Central memory CD8-positive, alpha-beta T cell (primary cell): ENCODE measurements around the gene INSRR.

Experiments used
- ATAC-seq: fragments of 150-1000 bp; cut with Tn5 transposase; replicated peaks from 2 replicates; pipeline ENCODE4 v1.10.0; 2022; ENCODE audit warnings: mild to moderate bottlenecking, moderate FRiP score, moderate number of reproducible peaks; ENCODE audit not compliant: poor library complexity, severe bottlenecking; ENCODE audit errors: extremely low read depth
- DNase-seq, 2 donors: peaks; one replicate each; pipeline ENCODE4 v3.0.0; 2021; ENCODE audit warnings: low spot score in 2 of 2
- H3K27ac Mint-ChIP-seq: one replicate; pipeline ENCODE4 v1.8.0; 2022; ENCODE audit warnings: low read depth, mild to moderate bottlenecking, moderate library complexity, mixed read lengths
- H3K27me3 Mint-ChIP-seq: one replicate; pipeline ENCODE4 v1.8.0; 2022; ENCODE audit warnings: mixed read lengths
- H3K36me3 Mint-ChIP-seq: one replicate; pipeline ENCODE4 v1.8.0; 2022; ENCODE audit warnings: mild to moderate bottlenecking, moderate library complexity, mixed read lengths; ENCODE audit not compliant: insufficient read depth
- H3K4me1 Mint-ChIP-seq: one replicate; pipeline ENCODE4 v1.8.0; 2022; ENCODE audit warnings: mixed read lengths
- H3K4me3 Mint-ChIP-seq: one replicate; pipeline ENCODE4 v1.8.0; 2022; ENCODE audit warnings: mild to moderate bottlenecking, moderate library complexity, mixed read lengths
- H3K9me3 Mint-ChIP-seq: one replicate; pipeline ENCODE4 v1.8.0; 2022; ENCODE audit warnings: mixed read lengths

INSRR gene

DNA sequence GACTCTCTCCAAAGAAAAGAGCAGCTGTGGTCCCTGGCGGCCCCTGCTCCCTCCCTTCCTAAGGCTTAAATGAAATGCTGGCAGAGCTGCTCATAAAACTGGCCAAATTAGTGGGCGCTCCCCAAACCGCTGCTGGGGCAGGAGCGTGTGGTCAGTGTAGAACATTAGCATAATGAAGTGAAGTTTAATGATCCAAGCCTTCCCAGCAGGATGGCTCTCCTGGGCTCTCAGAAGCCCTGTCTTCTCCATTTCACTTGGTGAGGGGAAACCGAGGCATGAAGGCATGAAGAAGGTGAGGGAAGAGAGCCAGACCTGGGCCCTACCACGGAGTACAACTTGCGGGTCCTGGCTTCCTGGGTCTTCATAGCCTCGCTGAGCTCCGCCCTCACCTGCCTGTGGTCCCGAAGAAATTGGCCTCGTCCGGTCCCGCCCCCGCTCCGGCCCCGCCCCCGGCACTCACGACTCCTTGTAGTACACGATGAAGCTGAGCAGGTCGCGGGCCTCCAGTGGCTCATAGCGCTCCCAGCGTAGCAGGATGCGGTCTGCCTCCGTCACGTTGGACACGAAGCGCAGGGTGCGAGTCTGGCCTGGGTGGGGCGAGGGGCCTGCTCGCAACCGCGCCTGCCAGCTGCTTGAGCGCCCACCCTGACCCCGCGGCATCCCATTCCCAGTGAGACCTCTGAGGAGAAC lies 10.3 kb downstream of the INSRR start:
- Mint-ChIP-seq H3K9me3 (no peaks in the 10 kb centered on the region), H3K27ac (no peak overlapping the region), H3K4me3 (peak overlapping the region; percentile 55)

DNA sequence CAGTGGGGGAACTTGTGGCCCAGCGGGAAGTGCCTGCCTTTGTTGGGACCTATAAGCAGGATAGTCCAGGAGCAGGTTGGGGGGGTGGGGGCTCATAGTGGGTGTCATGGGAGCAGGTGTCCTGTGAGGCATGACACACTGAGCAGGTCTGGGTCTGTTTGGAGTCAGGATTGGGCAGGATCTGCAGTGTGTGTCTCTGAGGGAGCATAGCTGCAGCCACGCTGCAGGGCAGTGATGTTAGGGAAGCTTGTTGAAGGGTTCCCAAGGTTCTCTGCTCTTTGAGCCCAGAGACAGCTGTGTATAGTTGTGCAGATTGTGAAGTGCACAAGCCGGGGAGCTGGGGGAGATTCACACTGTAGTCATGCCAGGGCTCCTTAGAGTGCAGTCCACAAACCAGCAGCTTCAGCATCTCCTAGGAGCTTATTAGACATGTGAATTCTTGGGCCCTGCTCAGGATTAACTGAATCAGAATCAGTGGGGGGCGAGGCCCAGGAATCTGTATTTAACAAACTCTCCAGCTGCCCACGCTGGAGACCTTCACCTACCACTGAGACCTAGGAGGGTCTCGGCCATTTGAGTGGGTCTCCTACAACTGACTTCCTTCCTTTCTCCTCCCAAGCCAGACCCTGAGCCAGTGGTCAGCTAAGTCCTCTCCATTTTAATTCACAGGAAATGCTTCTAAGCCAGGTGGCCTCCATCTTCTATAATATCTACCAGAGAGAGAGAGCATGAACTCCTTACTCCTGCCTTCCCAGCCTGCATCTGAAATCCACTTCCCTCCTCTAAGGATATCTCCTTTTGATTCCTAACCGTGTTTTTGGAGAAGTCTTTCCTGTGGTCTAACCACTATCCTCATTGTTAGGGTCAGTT lies 11.1 kb downstream of the INSRR start:
- H3K27me3 Mint-ChIP-seq, result peaks cover 47% of the 10 kb centered on the region
- H3K27ac Mint-ChIP-seq, result no peak overlapping the region
- DNase-seq (no peak), ATAC-seq (no peak)
- H3K4me1 Mint-ChIP-seq, result peaks cover 30% of the 10 kb centered on the region
- H3K4me3 Mint-ChIP-seq, result peak overlapping the region; percentile 55
- peaks cover 5% of the 10 kb centered on the region for H3K36me3 Mint-ChIP-seq
- H3K9me3 Mint-ChIP-seq, result no peaks in the 10 kb centered on the region

More for the DNA sequence above, 10.3 kb downstream of the INSRR start:
- Mint-ChIP-seq H3K36me3 (peaks cover 5% of the 10 kb centered on the region), H3K4me1 (peaks cover 30% of the 10 kb centered on the region), H3K27me3 (peaks cover 39% of the 10 kb centered on the region)
- ATAC-seq (peak; percentile 85), DNase-seq (peak in 1 of 2 donors; percentile 41)

DNA sequence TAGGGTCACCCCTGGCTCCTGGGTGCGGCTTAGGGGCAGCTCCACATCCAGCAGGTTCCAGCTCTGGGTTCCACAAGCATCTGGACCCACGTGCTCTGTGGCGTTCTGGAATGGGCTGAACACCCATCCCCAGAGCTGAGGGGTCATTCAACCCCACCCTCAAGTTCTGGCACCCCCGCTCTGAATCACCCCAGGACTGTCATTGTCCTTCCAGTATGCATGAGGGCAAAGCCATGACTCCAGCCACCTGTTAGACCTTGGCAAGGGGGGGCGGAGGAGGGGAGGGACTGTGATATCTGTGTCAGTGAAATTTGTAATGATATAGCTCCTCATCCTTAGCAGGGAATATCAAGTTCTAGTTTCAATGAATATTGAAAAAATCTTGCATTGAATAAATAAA lies 12.3 kb downstream of the INSRR start:
- Mint-ChIP-seq H3K27me3 (peaks cover 57% of the 10 kb centered on the region), H3K9me3 (no peaks in the 10 kb centered on the region), H3K27ac (no peak overlapping the region), H3K4me1 (peaks cover 30% of the 10 kb centered on the region), H3K4me3 (no peak overlapping the region), H3K36me3 (peaks cover 5% of the 10 kb centered on the region)
- no peak for DNase-seq
- no peak for ATAC-seq

DNA sequence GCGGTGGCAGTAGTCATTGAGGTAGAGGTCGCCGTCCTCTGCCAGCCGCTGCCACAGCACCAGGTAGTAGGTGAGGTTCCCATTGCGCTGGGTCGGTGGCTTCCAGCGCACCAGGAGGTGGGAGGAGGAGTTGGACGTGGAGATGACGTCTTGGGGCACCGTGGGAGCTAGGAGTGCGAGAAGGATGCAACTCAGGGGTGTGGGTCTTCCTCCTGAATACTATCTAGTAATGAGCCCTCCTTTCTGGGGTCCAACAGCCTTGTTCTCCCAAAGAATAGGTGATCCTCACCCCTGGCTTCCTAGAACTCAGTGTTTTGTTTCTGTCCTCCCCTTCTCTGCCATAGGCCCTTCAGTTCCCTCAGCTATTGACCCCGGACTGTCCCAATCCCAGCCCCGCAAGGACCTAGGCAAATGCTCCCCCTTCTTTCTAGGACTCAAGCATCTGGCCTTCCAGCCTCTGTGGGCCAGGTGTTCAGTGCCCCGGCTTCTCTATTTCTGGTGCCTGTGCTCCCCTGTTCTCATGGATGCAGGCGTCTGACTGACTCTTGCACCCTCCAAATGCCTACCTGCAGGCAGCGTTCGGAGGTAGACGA lies 12.9 kb downstream of the INSRR start:
- DNase-seq (no peak), ATAC-seq (no peak)
- no peak overlapping the region for H3K4me3 Mint-ChIP-seq
- H3K27me3 Mint-ChIP-seq, result peaks cover 63% of the 10 kb centered on the region
- H3K27ac Mint-ChIP-seq, result no peak overlapping the region
- no peaks in the 10 kb centered on the region for H3K9me3 Mint-ChIP-seq
- H3K4me1 Mint-ChIP-seq, result peaks cover 30% of the 10 kb centered on the region
- peaks cover 5% of the 10 kb centered on the region for H3K36me3 Mint-ChIP-seq

DNA sequence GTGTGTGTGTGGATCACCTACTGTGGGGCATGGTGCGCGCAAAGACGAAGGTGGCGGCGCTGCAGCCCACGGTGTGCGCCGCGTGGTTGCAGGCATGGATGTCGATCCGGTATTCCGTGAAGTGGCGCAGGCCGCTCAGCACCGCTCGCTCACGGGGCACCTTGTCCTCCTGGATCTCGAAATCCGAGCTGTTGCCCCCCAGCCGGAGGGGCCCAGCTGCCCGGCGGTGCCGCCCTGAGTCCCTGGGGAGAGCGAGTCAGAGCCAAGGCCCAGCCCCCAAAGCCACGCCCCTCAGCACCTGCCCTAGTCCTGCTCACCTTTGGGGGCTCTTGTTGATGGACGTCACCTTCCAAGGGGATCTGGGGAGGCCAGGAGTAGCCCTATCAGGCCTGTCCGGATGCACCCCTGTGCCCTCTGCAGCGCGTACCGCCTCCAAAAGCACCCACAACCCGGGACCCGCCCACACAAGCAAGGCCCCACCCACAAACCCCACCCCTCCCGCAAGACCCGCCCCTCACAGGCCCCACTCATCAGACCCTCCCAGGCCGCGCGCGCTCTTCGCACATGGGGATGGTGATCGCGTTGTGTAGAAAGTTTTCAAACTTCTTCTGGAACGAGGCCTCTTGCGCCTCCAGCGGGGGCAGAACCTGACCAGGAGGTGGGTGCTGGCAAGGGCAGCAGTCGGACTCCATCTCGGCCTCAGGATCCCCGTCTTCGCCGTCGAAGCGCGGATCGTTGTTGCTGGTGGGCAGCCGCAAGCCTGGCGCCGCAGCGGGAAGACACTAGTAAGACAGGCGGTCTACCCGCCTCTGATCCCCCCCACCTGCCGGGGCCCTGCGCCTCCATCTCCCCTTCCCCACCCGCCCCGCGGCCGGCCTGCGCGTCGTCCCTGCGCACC lies 13.6 kb downstream of the INSRR start:
- Mint-ChIP-seq H3K27ac (no peak overlapping the region), H3K27me3 (peaks cover 70% of the 10 kb centered on the region), H3K4me3 (peak overlapping the region; percentile 48), H3K9me3 (no peaks in the 10 kb centered on the region), H3K36me3 (peaks cover 6% of the 10 kb centered on the region), H3K4me1 (peaks cover 30% of the 10 kb centered on the region)
- DNase-seq (no peak), ATAC-seq (no peak)

DNA sequence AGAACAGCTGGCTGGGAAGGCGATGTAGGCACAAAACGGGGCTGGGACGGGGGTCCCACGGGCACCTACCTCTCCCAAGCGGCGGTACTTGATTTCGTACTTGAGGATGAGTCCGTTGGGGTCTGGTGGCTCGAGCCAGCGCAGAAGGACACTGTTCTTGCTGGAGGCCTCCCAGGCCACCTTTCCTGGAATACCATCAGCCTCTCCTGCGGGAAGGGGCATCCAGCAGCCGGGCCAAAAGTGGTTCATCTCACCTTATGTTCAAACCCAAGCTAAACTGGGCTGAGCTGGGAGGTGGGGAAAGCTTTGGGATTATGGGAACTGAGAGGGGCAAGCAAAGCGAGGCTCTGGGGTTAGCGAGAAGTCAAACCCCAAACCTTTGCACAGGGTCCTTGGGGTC lies 14.3 kb downstream of the INSRR start:
- H3K27me3 Mint-ChIP-seq, result peaks cover 77% of the 10 kb centered on the region
- no peak for ATAC-seq

DNA sequence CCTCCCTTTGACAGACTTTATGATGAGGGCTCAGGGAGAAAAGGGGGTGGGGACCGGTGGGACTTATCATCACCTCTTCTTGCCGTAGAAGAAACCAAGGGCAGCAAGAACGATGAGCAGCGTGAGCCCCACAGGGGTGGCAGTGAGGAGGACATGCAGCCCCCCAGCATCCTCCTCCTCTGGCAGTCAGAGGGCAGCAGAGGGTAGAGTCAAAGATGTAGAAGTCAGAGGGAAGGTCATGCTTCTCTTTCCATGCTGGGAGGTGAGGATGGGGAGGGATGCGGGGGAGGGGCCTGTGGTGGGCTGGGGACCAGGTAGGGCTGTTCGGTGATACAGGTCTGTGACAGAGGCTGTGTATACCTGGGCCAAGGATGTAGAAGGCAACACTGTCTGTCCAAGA lies 14.8 kb downstream of the INSRR start:
- no peak for ATAC-seq
- peaks cover 80% of the 10 kb centered on the region for H3K27me3 Mint-ChIP-seq
- DNase-seq, result no peak

More for the DNA sequence above, 14.3 kb downstream of the INSRR start:
- Mint-ChIP-seq H3K27ac (no peak overlapping the region), H3K9me3 (no peaks in the 10 kb centered on the region), H3K36me3 (peaks cover 8% of the 10 kb centered on the region), H3K4me1 (peaks cover 30% of the 10 kb centered on the region), H3K4me3 (peak overlapping the region; percentile 48)
- DNase-seq, result no peak

DNA sequence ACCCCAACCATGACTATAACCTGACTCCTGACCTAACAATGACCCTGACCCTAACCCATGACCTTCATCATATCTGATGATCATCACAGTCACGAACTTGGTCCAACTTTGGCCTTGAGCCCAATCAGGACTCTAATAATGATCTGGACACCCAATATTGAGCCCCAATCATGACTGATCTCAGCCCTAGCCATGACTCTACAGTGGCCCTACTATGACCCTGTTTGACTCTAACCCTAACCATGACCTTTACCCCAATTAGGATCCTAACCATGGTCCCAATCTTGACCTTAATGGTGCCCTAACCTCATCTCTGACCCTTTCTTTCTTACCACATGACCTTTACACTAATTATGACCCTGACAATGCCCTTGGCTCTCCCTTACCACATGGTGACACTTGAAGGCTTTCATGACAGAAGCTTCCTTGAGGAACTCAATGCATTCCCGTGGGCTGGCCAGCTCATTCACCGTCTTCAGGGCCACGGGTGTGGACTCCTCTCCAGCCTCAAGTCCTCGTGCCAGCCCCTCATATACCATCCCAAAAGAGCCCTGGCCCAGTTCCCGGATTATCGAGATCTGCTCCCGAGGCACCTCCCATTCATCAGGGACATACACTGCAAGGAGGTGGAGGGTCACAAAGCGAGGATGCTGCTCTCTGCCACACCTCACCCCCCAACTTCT lies 16.2 kb downstream of the INSRR start:
- H3K36me3 Mint-ChIP-seq, result peaks cover 6% of the 10 kb centered on the region
- peaks cover 24% of the 10 kb centered on the region for H3K4me1 Mint-ChIP-seq
- no peak for DNase-seq
- H3K27me3 Mint-ChIP-seq, result peaks cover 88% of the 10 kb centered on the region
- no peak for ATAC-seq
- no peak overlapping the region for H3K27ac Mint-ChIP-seq
- H3K9me3 Mint-ChIP-seq, result no peaks in the 10 kb centered on the region
- no peak overlapping the region for H3K4me3 Mint-ChIP-seq

More for the DNA sequence above, 14.8 kb downstream of the INSRR start:
- Mint-ChIP-seq H3K27ac (no peak overlapping the region), H3K4me3 (no peak overlapping the region), H3K4me1 (peaks cover 29% of the 10 kb centered on the region), H3K9me3 (no peaks in the 10 kb centered on the region), H3K36me3 (peaks cover 9% of the 10 kb centered on the region)

DNA sequence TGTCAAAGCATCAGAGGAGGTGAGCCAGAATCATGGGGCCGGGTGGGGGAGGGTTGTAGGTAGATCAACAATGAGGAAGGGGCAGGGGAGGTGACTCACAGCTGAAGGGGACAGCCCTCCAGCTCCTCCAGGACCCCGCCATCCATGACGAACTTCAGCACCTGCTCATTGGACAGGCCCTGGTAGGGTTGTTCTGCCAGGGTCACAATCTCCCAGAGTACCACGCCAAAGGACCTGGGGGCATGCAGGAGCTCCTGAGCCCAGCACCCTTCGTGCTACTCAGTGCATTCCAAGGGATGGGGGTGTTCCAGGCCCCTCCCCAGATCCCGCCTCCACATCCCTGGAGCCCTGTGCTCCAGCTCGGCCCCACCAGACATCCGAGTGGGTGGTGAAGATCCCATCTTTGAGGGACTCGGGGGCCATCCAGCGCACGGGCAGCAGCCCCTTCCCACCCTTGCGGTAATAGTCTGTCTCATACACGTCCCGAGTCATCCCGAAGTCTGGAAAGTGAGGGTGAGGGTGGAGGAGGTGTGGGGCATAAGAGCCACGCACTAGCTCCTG lies 17.5 kb downstream of the INSRR start:
- no peaks in the 10 kb centered on the region for H3K9me3 Mint-ChIP-seq
- H3K4me1 Mint-ChIP-seq, result peaks cover 20% of the 10 kb centered on the region
- DNase-seq (no peak), ATAC-seq (no peak)
- H3K36me3 Mint-ChIP-seq, result peaks cover 6% of the 10 kb centered on the region
- no peak overlapping the region for H3K27ac Mint-ChIP-seq
- H3K4me3 Mint-ChIP-seq, result no peak overlapping the region
- peaks cover 76% of the 10 kb centered on the region for H3K27me3 Mint-ChIP-seq

DNA sequence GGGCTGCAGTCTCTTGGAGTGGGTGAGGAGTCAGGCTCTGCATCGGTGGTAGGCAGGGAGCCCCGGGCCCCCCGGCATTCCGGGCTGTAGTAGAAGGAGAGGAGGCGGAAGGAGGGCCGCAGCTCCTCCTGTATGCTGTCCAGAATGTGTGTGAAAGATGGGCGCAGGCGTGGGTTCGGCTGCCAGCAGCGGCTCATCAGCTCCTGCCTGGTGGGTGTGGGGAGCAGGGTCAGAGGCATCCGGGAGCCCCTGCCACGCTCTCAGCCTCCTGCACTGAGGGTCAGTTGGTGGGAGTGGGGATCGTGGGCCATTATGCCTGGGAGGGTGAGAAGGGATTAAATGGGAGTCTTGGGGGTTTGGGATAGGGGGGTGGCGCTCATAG lies 18.0 kb downstream of the INSRR start:
- Mint-ChIP-seq H3K9me3 (no peaks in the 10 kb centered on the region), H3K27ac (no peak overlapping the region), H3K36me3 (peaks cover 6% of the 10 kb centered on the region), H3K4me3 (no peak overlapping the region), H3K27me3 (peaks cover 72% of the 10 kb centered on the region), H3K4me1 (peaks cover 25% of the 10 kb centered on the region)
- no peak for ATAC-seq
- no peak for DNase-seq

DNA sequence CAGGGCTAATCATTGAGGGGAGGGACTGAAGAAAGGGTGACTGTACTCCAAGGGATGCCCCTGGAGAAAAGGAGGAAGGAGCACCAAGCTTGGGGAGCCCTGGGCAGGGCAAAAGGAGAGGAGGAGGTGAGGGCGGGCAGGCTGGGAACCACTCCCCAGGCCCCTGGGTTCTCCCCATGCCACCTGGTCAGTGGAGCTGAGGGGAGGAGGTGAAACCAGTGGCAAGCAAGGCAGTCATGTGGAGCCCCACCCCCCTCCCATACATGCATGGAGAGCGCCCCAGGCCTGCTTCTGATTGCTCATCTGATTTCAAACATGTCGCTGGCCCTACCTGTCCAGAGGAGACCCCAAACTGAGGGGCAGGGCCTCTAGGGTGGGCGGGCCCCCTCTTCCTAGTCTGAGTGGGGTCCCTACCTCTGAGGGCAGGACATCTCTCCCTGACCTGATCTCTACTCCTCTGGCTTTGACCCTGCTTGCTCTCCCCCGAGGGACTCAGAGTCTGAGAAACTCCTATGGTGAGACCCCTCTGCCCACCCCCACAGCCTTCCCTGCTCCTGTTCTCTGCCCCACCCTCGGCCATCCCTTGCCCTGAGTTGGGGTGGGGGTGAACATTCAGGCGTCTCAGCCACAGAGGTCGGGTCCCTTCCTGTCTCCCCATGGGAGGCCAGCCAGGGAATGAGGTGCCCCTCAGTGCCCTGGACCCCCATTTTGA lies 18.6 kb downstream of the INSRR start:
- no peak for DNase-seq
- H3K4me3 Mint-ChIP-seq, result no peak overlapping the region
- H3K27ac Mint-ChIP-seq, result no peak overlapping the region
- H3K27me3 Mint-ChIP-seq, result peaks cover 66% of the 10 kb centered on the region
- ATAC-seq, result no peak
- H3K4me1 Mint-ChIP-seq, result peaks cover 26% of the 10 kb centered on the region
- peaks cover 4% of the 10 kb centered on the region for H3K36me3 Mint-ChIP-seq
- H3K9me3 Mint-ChIP-seq, result no peaks in the 10 kb centered on the region
